ENCODE data around the gene CPE.

GRCh38 chr4:165368114-165368513 lies 10.7 kb upstream of the CPE start:
- no peak for TF ChIP-seq FOXP2 (optimal IDR thresholded peaks at IDR 0.05; ENCODE audit: borderline replicate concordance, extremely low read depth, extremely low read length, insufficient read depth)
- TF ChIP-seq POLR2AphosphoS5 (IDR thresholded peaks at IDR 0.05; ENCODE audit: low read depth, low read length) = no peak

All from PFSK-1 (cell line).